ENCODE measurements around the gene ZNF230. TPM values are rescaled to one million over a fixed set of nuclear protein-coding genes. Genes with fewer than 3 reads are reported as not detected.

The ZNF230 gene
- total and polyA plus RNA-seq, 9 of the 15 experiments (the other 6 are each of a cell fraction or from before 2014, with no cell fraction given) = 1.3 to 4.0 (median 2.2) TPM

DNA sequence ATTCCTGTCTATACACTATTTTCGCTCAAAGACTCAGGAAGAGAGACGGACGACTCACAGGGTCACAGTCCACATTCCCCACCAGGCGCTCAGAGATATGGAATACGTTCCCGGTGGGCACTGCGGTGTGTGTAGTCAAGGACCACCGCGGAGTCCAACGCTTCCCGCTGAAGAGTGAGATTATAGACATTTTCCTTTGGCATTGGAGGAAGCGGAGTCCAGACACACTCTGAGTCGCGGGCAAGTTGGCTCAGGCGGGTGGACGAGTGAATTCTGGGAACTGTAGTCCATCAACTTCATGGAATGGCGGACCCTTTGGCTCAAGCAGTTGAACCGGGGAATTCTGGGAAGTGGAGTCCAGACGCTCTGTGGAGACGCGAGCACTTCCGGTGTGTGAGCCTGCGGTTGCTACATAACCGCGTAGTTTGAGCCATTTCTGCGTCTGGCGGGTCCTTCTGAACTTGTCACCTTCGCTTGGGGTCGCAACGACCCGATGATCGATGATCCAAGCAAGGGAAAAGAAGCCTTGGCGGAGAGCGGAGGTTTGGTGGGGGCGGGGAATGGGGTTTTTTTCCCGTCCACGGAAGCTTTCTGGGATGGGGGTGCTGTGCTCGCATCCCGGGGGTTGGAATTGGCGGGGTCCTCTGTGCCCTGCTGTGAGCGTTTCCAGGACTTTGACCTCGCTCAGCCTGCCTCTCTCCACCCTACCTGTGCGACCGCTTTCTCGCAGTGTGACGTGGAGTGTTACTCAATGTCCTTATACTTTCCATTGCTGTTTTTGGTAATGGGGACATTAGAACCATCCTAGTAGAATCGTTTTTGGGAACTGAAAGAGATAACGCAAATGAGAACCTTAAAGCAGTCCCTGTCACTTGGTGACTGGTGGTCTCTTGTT, at the start of gene ZNF230 (continued):
- TF ChIP-seq ZNF778 (CRISPR knock-in tag; IDR thresholded peaks at IDR 0.05) (no peak), L3MBTL2 (IDR thresholded peaks at IDR 0.05) (no peak; the same call in 1 of the 2 replicates), ZNF165 (CRISPR knock-in tag; IDR thresholded peaks at IDR 0.05; ENCODE audit: borderline replicate concordance) (no peak), ETV1 (tag; conservative IDR thresholded peaks at IDR 0.05; ENCODE audit: low read depth) (peak; percentile 90), MTA2 (IDR thresholded peaks at IDR 0.05; ENCODE audit: low read depth) (no peak), CREM (IDR thresholded peaks at IDR 0.05; ENCODE audit: low read depth) (peak; percentile 94), ELF4 (CRISPR knock-in tag; IDR thresholded peaks at IDR 0.05) (no peak), TFAM (CRISPR knock-in tag; conservative IDR thresholded peaks at IDR 0.05) (no peak), CEBPG (CRISPR knock-in tag; IDR thresholded peaks at IDR 0.05) (0 out of 2 replicates have a peak, but pooled peaks have one; percentile 30), CEBPG (tag; conservative IDR thresholded peaks at IDR 0.05 in 1 of 2, IDR thresholded peaks at IDR 0.05 in 1 of 2) (peak; percentile 79 to 88), ZNF766 (CRISPR knock-in tag; conservative IDR thresholded peaks at IDR 0.05) (peak; percentile 80), ZNF324 (CRISPR knock-in tag; IDR thresholded peaks at IDR 0.05) (no peak), TCF7 (IDR thresholded peaks at IDR 0.05; ENCODE audit: borderline replicate concordance) (no peak), ZNF551 (CRISPR knock-in tag; IDR thresholded peaks at IDR 0.05) (no peak), BDP1 (IDR thresholded peaks at IDR 0.05; ENCODE audit: insufficient read depth, insufficient read length) (no peak), AFF1 (IDR thresholded peaks at IDR 0.05; ENCODE audit: low read depth in 1 of 2, partially characterized antibody in 2 of 2) (peak in 1 of 2 experiments; percentile 96), FOS (IDR thresholded peaks at IDR 0.05; ENCODE audit: extremely low read depth, insufficient read length) (no peak), NRF1 (conservative IDR thresholded peaks at IDR 0.05 in 1 of 2, IDR thresholded peaks at IDR 0.05 in 1 of 2) (peak; percentile 46 to 64), FOSL1 (tag; conservative IDR thresholded peaks at IDR 0.05) (peak; percentile 47; the same call in 1 of the 2 replicates), SMARCA4 (IDR thresholded peaks at IDR 0.05) (no peak)
- TF ChIP-seq, protein P1, sequence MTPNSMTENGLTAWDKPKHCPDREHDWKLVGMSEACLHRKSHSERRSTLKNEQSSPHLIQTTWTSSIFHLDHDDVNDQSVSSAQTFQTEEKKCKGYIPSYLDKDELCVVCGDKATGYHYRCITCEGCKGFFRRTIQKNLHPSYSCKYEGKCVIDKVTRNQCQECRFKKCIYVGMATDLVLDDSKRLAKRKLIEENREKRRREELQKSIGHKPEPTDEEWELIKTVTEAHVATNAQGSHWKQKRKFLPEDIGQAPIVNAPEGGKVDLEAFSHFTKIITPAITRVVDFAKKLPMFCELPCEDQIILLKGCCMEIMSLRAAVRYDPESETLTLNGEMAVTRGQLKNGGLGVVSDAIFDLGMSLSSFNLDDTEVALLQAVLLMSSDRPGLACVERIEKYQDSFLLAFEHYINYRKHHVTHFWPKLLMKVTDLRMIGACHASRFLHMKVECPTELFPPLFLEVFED (CRISPR knock-in tag; conservative IDR thresholded peaks at IDR 0.05) = no peak
- TF ChIP-seq, protein P2, sequence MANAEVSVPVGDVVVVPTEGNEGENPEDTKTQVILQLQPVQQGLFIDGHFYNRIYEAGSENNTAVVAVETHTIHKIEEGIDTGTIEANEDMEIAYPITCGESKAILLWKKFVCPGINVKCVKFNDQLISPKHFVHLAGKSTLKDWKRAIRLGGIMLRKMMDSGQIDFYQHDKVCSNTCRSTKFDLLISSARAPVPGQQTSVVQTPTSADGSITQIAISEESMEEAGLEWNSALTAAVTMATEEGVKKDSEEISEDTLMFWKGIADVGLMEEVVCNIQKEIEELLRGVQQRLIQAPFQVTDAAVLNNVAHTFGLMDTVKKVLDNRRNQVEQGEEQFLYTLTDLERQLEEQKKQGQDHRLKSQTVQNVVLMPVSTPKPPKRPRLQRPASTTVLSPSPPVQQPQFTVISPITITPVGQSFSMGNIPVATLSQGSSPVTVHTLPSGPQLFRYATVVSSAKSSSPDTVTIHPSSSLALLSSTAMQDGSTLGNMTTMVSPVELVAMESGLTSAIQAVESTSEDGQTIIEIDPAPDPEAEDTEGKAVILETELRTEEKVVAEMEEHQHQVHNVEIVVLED (CRISPR knock-in tag; IDR thresholded peaks at IDR 0.05) = no peak

Measured in K562 (cell line).